HG03432 (cell line): Measurements from ENCODE around the gene VSTM2L.

ENCODE experiments used
- ATAC-seq: cut with Tn5 transposase; IDR thresholded peaks from one replicate; pipeline ENCODE4 v1.9.1; 2021; ENCODE audit warnings: mild to moderate bottlenecking, moderate library complexity; ENCODE audit not compliant: unreplicated experiment

VSTM2L gene

DNA sequence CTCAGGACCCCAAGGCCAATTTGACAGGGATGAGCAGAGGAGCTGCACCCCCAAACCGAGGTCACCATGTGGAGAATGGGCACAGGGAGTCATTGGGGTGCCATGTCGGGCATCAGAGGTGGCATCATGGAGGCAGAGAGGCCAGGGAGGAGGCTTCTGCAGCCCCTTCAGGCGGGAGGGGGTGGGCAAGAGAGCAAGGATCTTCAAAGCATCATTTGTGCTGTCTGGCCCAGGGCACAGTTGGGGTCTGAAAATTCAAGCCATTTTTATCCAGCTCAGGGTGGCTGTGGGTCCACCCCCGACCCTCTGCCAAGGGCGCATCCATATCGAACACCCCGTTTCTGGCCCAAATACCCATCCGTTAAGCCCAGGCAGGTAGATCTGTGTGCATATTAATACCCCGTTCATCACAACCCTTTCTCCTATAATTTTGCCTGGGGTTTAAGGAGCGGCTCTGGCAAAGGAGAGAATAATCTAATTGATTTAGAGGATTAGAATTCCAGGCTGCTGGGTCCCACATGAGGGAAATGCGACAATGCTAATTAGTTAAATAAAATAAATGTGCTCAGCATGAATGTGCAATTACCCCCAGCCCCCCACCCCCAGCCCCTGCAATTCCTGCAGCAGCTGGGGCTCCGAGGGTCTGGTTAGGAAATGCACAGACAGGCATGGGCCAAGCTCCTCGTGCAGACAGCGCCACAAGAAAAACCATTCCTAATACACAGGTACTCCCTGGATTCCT, 31.9 kb downstream of the VSTM2L start:
- ATAC-seq = no peak

DNA sequence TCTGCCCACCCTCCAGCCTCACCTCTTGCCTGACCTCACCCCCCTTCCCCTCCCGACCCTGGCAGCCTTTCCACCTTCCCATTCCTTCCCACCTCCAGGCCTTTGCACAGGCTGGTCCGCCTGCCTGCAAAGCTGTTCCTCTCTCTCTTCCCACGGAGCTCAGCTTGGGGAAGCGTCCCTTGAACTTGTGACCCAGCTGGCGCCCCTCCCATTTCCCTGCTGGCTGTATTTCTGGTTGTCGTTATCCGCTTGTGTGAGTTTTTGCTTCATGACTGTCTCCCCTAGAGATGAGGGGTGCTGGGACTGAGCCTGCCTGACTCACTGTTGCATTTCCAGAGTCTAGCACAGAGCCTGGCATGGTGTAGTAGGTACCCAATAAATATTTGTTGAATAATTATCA, 32.5 kb downstream of the VSTM2L start:
- ATAC-seq = no peak

- no peak for ATAC-seq
Observed at GRCh38 chr20:37936041-37936440, 33.1 kb downstream of the VSTM2L start.

- no peak for ATAC-seq
Observed at GRCh38 chr20:37936451-37936850, 33.5 kb downstream of the VSTM2L start.

DNA sequence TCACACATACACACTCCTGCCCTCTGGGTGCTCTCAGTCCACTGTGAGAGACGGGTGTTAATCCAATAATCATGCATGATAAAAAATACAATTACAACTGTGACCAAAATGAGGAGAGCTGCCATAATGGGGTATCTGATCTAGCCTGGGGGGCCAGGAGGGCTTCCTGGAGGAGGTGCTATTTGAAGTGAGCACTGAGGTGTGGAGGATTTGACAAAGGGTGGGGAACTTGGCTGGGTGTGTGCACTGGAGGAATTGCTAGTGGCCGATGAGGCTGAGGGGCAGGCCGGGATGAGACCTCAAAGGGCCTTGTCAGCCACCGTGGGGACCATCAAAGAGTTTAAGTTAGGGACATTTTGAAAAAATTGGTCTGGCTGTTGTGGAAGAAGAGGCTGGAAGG, 34.8 kb downstream of the VSTM2L start:
- ATAC-seq = no peak

GRCh38 chr20:37938181-37938750, 35.3 kb downstream of the VSTM2L start:
- no peak for ATAC-seq

- no peak for ATAC-seq
Observed at GRCh38 chr20:37938954-37939353, 36.0 kb downstream of the VSTM2L start.

GRCh38 chr20:37939701-37940560, 37.0 kb downstream of the VSTM2L start:
- ATAC-seq = no peak

GRCh38 chr20:37940858-37941257, 37.9 kb downstream of the VSTM2L start:
- ATAC-seq = no peak

DNA sequence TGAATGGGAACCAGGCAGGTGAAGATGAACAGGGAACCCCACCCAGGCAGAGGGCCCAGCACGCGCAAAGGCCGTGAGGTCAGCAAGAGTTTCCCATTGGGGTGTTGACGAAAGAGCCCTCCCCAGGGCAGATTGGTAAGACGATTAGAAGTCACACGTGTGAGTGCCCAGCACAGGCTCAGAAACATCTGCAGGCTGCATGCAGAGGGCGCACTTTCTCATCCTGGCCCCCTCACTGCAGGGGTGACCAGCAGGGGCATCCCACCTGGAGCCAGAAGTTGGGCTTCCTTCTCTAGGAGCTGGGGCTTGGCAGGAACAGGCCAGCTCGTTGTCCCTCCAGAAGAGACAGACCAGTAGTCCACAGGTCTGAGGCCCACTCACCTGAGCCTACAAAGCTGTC, 38.4 kb downstream of the VSTM2L start:
- no peak for ATAC-seq

GRCh38 chr20:37941992-37942391, 39.1 kb downstream of the VSTM2L start:
- ATAC-seq = no peak

- no peak for ATAC-seq
Observed at GRCh38 chr20:37943033-37943432, 40.1 kb downstream of the VSTM2L start.

DNA sequence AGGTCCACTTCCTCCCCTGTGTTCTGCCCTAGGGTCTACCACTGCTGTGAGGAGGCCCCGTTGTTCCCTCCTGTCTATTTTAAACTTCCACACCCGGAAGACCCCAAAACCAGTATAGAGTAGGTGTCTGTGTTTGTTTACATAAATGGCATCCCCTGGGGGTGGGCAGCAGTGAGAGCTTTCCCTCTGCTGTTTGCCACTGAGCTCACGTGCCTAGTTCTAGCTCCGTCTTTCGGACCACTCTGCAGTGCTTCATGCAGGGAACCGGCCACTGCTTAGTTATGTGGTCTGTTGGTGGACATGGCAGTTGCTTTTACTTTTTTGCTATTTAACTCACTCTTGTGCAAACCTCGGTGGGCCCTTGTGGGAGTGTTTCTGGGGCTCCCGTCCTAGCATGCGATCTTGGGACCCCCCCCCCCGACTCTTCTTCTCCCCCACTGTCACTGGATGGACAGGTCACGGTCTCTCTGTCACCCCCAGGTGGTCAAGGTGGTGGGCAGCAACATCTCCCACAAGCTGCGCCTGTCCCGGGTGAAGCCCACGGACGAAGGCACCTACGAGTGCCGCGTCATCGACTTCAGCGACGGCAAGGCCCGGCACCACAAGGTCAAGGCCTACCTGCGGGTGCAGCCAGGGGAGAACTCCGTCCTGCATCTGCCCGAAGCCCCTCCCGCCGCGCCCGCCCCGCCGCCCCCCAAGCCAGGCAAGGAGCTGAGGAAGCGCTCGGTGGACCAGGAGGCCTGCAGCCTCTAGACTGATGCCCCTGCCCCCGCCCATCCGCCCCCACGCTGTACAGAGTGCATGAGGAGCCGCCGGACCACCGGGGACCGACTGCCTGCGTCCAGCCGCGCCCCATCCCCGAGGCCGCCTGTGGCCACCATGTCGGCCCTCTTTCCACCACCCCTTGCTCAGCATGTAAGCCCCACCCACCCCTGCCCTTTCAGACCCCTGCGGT, 40.9 kb downstream of the VSTM2L start:
- ATAC-seq = no peak

- ATAC-seq = no peak
Observed at GRCh38 chr20:37944456-37944981, 41.6 kb downstream of the VSTM2L start.

DNA sequence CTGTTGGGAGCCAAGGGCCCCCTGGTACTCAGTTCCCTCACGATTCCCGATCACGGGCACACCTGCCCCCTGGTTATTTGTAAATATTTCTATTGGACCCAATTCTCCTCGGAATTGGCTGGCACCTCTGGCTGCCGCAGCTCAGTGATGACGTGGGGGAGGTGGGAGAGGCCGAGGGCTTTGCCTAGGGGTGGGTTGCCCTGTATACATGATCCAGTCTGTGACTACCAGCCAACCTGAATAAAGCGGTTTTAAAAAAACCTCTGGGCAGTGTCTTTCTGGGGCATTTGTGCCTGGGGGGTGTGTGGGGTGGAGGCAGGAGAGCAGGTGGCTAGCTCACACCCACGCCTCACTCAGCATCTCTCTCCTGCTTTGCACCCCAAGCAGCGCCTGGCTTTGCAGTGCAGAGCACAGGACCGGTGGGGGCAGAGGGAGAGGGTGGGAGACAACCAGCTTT, 42.2 kb downstream of the VSTM2L start:
- no peak for ATAC-seq

DNA sequence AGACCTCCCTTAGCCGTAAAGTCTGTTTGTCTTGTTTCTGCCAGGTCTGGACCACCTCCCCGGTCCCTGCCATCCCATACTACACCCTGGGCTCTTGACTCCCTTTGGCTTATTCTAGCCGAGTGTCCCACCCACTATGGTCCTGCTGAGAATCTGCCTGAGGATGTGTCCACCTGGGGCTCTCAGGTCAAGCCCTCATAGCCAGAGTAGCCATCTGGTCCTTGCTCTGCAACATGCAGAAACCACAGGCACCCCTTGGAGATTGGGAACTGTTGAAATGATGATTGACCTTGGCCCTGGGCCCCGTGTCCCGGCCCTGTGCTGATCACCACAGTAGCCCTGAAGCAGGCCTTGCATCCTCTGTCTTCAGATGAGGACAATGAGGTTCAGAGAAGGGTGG, 44.0 kb downstream of the VSTM2L start:
- no peak for ATAC-seq

DNA sequence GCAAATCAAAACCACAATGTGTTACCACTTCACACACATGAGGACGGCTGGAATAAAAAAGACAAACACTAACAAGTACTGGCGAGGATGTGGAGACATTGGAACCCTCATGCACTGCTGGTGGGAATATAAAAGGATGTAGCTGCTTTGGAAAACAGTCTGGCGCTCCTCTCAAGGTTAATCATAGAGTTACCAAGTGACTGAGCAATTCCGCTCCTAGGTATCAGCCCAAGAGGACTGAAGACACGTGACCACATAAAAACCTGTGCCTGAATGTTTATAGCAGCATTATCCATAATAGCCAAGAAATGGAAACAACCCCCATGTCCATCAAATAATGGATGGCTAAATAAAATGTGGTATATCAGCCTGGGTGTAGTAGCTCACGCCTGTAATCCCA, 45.0 kb downstream of the VSTM2L start:
- ATAC-seq = no peak

- ATAC-seq = no peak
Observed at GRCh38 chr20:37948956-37949355, 46.0 kb downstream of the VSTM2L start.

DNA sequence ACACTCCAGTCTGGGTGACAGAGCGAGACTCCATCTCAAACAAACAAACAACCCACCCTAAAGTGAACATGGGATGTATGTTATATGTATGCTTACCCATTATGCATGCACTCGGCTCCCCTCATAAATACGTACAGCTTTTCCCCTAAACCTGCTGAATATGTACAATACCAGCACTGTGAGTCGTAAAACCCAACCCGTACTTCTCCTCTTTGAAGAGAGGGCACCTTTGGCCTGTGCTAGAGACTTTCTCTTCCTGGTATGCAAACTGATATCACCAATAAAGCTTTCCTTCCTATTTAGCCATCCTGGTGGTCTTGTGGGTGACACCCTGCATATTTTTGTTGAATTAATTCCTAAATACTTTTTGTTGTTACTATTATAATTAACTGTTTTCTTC, 51.3 kb downstream of the VSTM2L start:
- ATAC-seq = no peak

- ATAC-seq = no peak
Observed at GRCh38 chr20:37954626-37955025, 51.7 kb downstream of the VSTM2L start.
